ENCODE data around the gene PSMB1. TPM values are rescaled to one million over a fixed set of nuclear protein-coding genes. Genes with fewer than 3 reads are reported as not detected.

PSMB1 gene
- total RNA-seq, 2 experiments from 2014 or later = 240 to 247 TPM

- ChIA-PET POLR2A (no interaction called here), CTCF (interaction anchor here (1.0 kb wide), 1 partner anchor 19 kb away, joined by 3 read pairs; no protein-coding TSS in a partner anchor)
- Mint-ChIP-seq H3K4me1 (ENCODE audit: low read depth) (peaks cover 13% of the 10 kb centered on the region), H3K4me3 (no peak overlapping the region), H3K27ac (no peak overlapping the region), H3K36me3 (peaks cover 38% of the 10 kb centered on the region), H3K9me3 (no peaks in the 10 kb centered on the region), H3K27me3 (no peaks in the 10 kb centered on the region)
- DNase-seq = no peak
- intact Hi-C loops (cut with micrococcal nuclease) = no loop called here
Measured at GRCh38 chr6:170564936-170565530, 11.9 kb upstream of the PSMB1 start.

DNA sequence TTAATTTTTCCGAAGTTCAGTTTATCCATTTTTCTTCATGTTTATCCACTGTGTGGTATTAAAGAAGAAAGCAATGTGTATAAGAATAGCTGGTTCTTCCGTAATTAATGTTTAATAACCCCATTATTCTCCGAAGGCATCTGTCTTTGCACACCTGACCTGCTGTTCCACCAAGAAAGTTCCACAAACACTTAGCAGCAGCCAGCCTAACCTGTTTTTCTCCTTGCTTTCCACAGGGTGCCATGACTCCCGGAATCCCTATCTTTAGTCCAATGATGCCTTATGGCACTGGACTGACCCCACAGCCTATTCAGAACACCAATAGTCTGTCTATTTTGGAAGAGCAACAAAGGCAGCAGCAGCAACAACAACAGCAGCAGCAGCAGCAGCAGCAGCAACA is 8.4 kb upstream of the PSMB1 start:
- intact Hi-C loops (cut with micrococcal nuclease) = no loop called here

DNA sequence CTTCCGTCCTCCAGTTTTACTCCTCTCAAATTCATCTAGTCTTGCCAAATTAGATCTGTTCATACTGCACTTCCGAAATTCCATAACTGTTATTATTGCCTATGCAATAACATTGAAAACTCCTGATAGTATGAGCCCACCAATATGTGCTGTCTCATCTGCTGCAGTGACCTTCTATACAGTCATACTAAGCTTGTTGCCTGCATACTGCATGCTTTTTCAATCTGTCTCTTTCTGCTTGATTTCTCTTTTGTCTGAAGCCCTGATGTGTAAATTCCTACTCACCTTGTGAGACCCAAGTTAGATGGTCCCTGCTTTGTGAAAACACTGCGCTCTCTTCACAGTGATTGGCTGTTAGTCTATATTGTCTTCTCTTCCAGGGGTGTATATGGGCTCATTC is 2.2 kb upstream of the PSMB1 start:
- H3K36me3 Mint-ChIP-seq = peaks cover 23% of the 10 kb centered on the region
- H3K9me3 Mint-ChIP-seq = no peaks in the 10 kb centered on the region
- intact Hi-C loops (cut with micrococcal nuclease) = no loop called here
- DNase-seq = no peak
- CTCF ChIA-PET = no interaction called here
- no peak overlapping the region for H3K4me3 Mint-ChIP-seq
- POLR2A ChIA-PET = interaction anchor here (1.9 kb wide), 1 partner anchor 29 kb away, joined by 8 read pairs; the partner anchor contains the start of gene PDCD2
- H3K27me3 Mint-ChIP-seq = no peaks in the 10 kb centered on the region
- peaks cover 38% of the 10 kb centered on the region for H3K4me1 Mint-ChIP-seq (ENCODE audit: low read depth)
- H3K27ac Mint-ChIP-seq = no peak overlapping the region

More for the DNA sequence above, 8.4 kb upstream of the PSMB1 start:
- H3K36me3 Mint-ChIP-seq = peaks cover 41% of the 10 kb centered on the region
- ChIA-PET POLR2A (no interaction called here), CTCF (no interaction called here)
- no peaks in the 10 kb centered on the region for H3K27me3 Mint-ChIP-seq
- no peaks in the 10 kb centered on the region for H3K9me3 Mint-ChIP-seq
- DNase-seq = no peak
- peaks cover 31% of the 10 kb centered on the region for H3K4me1 Mint-ChIP-seq (ENCODE audit: low read depth)
- H3K27ac Mint-ChIP-seq = no peak overlapping the region
- no peak overlapping the region for H3K4me3 Mint-ChIP-seq

DNA sequence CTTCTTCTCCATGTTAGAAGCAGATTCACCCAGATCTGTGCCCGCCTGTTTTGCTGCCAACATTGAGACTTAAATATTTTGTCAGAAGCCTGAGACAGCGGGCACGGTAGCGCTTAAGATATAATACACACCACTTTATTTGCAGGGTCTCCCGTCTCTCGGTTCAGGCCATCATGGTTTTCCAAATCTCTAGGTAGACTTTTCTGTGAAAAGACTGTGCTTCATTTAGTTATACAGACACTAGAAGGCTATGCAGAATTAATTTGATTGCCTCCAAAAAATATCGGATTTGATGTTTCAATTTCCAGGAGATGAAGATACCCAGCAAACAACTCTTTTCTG is 1.7 kb upstream of the PSMB1 start:
- CTCF ChIA-PET = interaction anchor here (1.8 kb wide), 1 partner anchor 803 kb away, joined by 4 read pairs; the partner anchor contains the start of genes DYNLT2 and ERMARD
- DNase-seq = no peak
- Mint-ChIP-seq H3K36me3 (peaks cover 22% of the 10 kb centered on the region), H3K4me1 (ENCODE audit: low read depth) (peaks cover 40% of the 10 kb centered on the region), H3K4me3 (no peak overlapping the region), H3K27me3 (no peaks in the 10 kb centered on the region), H3K27ac (no peak overlapping the region), H3K9me3 (no peaks in the 10 kb centered on the region)
- intact Hi-C loops (cut with micrococcal nuclease) = loop anchor here (1.0 kb wide), 5 partner anchors 30 to 852 kb away; partner anchors contain the start of genes C6orf120, DYNLT2, ERMARD and FAM120B
- POLR2A ChIA-PET = no interaction called here

DNA sequence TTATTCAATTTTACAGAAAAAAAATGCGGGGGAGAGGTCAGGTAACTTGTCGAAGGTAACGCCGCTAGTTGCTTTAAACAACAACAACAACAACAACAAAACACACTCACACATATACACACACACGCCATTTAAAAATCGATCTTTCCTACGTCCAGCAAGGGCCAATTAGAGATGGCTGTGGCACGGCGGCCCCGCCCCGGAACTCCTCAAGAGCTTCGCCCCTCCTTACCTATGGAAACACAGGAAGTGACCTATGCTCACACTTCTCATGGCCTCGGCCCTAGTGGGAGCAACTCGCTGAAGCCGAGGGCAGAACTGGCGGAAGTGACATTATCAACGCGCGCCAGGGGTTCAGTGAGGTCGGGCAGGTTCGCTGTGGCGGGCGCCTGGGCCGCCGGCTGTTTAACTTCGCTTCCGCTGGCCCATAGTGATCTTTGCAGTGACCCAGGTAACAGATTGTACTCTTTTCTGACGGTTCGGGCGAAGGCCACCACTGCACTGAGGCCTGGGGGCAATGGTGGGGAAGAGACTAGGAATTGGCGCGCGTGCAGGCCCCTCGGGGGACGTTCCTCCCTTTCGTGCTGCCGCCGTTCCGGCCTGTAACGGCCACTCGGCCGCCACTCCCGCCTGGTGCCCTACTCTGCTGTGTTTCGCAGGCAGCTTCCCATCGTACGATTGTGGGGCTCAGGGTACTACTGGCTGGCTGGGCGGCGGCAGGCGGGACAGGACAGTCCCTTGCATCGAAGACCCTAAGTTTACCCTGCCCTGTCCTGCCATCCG is 1.1 kb upstream of the PSMB1 start, which contains the start of gene TBP:
TBP (plus strand) TSS at position 357 of the 783 bp plus-strand sequence. CDS start 2,661 bp downstream, outside the sequence.
- intact Hi-C loops (cut with micrococcal nuclease) = loop anchor here (1.0 kb wide), 5 partner anchors 30 to 852 kb away; partner anchors contain the start of genes C6orf120, DYNLT2, ERMARD and FAM120B
- Mint-ChIP-seq H3K4me3 (no peak within 1 kb of the TSS), H3K4me1 (ENCODE audit: low read depth) (peaks cover 40% of the 10 kb centered on the region), H3K27ac (no peak within 1 kb of the TSS), H3K36me3 (peaks cover 19% of the 10 kb centered on the region), H3K9me3 (no peaks in the 10 kb centered on the region), H3K27me3 (no peaks in the 10 kb centered on the region)
- CTCF ChIA-PET = interaction anchor here (0.6 to 2.3 kb wide), 4 partner anchors 8 to 803 kb away, joined by 3 to 12 read pairs (median 4); partner anchors contain the start of genes DYNLT2, ERMARD and PDCD2
- DNase-seq = peak; percentile 99
- POLR2A ChIA-PET = interaction anchor here (1.1 to 3.8 kb wide), 3 partner anchors 30 to 853 kb away, joined by 3 to 21 read pairs (median 5); partner anchors contain the start of genes DYNLT2, ERMARD and PDCD2

- intact Hi-C loops (cut with micrococcal nuclease) = loop anchor here (1.0 kb wide), 5 partner anchors 31 to 851 kb away; partner anchors contain the start of genes C6orf120, DYNLT2, ERMARD and FAM120B
- peaks cover 41% of the 10 kb centered on the region for H3K4me1 Mint-ChIP-seq (ENCODE audit: low read depth)
- H3K27me3 Mint-ChIP-seq = no peaks in the 10 kb centered on the region
- CTCF ChIA-PET = interaction anchor here (0.6 to 2.3 kb wide), 4 partner anchors 8 to 802 kb away, joined by 3 to 12 read pairs (median 4); partner anchors contain the start of genes DYNLT2, ERMARD and PDCD2
- no peak for DNase-seq
- POLR2A ChIA-PET = interaction anchor here (1.1 to 3.8 kb wide), 3 partner anchors 31 to 852 kb away, joined by 3 to 21 read pairs (median 5); partner anchors contain the start of genes DYNLT2, ERMARD and PDCD2
- no peak overlapping the region for H3K4me3 Mint-ChIP-seq
- no peaks in the 10 kb centered on the region for H3K9me3 Mint-ChIP-seq
- H3K27ac Mint-ChIP-seq = no peak overlapping the region
- H3K36me3 Mint-ChIP-seq = peaks cover 21% of the 10 kb centered on the region
Measured at GRCh38 chr6:170553534-170554012, 466 bp upstream of the PSMB1 start.

DNA sequence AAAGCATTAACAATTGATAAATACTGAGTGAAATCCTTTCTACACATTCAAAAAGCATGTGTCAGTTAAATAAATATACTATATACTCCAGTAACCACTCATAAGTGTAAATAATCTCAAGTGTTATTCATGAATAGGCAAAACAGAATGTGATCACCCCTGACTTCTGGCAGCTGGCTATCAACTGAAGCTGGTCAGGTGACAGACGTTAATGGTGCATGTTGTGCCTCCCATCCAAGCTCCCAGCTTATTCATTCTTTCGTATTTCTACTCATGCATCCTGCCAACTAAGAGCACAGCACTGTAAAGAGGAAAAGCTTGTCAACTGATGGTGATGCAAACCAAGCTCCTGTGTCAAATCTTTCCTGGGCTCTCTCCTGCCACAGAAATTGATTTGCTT is 7.7 kb downstream of the PSMB1 start:
- POLR2A ChIA-PET = no interaction called here
- no peak overlapping the region for H3K4me3 Mint-ChIP-seq
- H3K36me3 Mint-ChIP-seq = peaks cover 54% of the 10 kb centered on the region
- no peak for DNase-seq
- no peaks in the 10 kb centered on the region for H3K9me3 Mint-ChIP-seq
- no peak overlapping the region for H3K27ac Mint-ChIP-seq
- H3K4me1 Mint-ChIP-seq (ENCODE audit: low read depth) = peaks cover 45% of the 10 kb centered on the region
- H3K27me3 Mint-ChIP-seq = no peaks in the 10 kb centered on the region
- intact Hi-C loops (cut with micrococcal nuclease) = no loop called here
- CTCF ChIA-PET = interaction anchor here (0.7 to 1.2 kb wide), 2 partner anchors 8 to 16 kb away, joined by 3 read pairs; no protein-coding TSS in a partner anchor

- Mint-ChIP-seq H3K27ac (peak overlapping the region; percentile 51), H3K27me3 (no peaks in the 10 kb centered on the region), H3K9me3 (no peaks in the 10 kb centered on the region), H3K36me3 (peaks cover 56% of the 10 kb centered on the region), H3K4me3 (no peak overlapping the region), H3K4me1 (ENCODE audit: low read depth) (peaks cover 27% of the 10 kb centered on the region)
- intact Hi-C loops (cut with micrococcal nuclease) = no loop called here
- CTCF ChIA-PET = interaction anchor here (0.6 to 1.2 kb wide), 5 partner anchors 8 to 711 kb away, joined by 3 to 4 read pairs (median 4); no protein-coding TSS in a partner anchor
- DNase-seq = no peak
- POLR2A ChIA-PET = no interaction called here
Measured at GRCh38 chr6:170542031-170542719, 10.9 kb downstream of the PSMB1 start.

GRCh38 chr6:170537329-170537728 is 15.8 kb downstream of the PSMB1 start:
- ChIA-PET CTCF (no interaction called here), POLR2A (no interaction called here)
- no peak for DNase-seq
- Mint-ChIP-seq H3K27me3 (no peaks in the 10 kb centered on the region), H3K4me3 (no peak overlapping the region), H3K36me3 (peaks cover 50% of the 10 kb centered on the region), H3K27ac (no peak overlapping the region), H3K4me1 (ENCODE audit: low read depth) (peaks cover 19% of the 10 kb centered on the region), H3K9me3 (no peaks in the 10 kb centered on the region)
- intact Hi-C loops (cut with micrococcal nuclease) = no loop called here

- H3K36me3 Mint-ChIP-seq = peaks cover 49% of the 10 kb centered on the region
- ChIA-PET POLR2A (no interaction called here), CTCF (interaction anchor here (1.2 kb wide), 1 partner anchor 19 kb away, joined by 4 read pairs; no protein-coding TSS in a partner anchor)
- intact Hi-C loops (cut with micrococcal nuclease) = no loop called here
- no peaks in the 10 kb centered on the region for H3K27me3 Mint-ChIP-seq
- H3K9me3 Mint-ChIP-seq = no peaks in the 10 kb centered on the region
- DNase-seq = no peak
- no peak overlapping the region for H3K4me3 Mint-ChIP-seq
- no peak overlapping the region for H3K27ac Mint-ChIP-seq
- H3K4me1 Mint-ChIP-seq (ENCODE audit: low read depth) = peaks cover 15% of the 10 kb centered on the region
Measured at GRCh38 chr6:170536671-170537070, 16.4 kb downstream of the PSMB1 start.

GRCh38 chr6:170535004-170535403 is 18.1 kb downstream of the PSMB1 start:
- Mint-ChIP-seq H3K27me3 (no peaks in the 10 kb centered on the region), H3K36me3 (peaks cover 38% of the 10 kb centered on the region), H3K27ac (no peak overlapping the region), H3K4me3 (no peak overlapping the region), H3K4me1 (ENCODE audit: low read depth) (peaks cover 3% of the 10 kb centered on the region), H3K9me3 (no peaks in the 10 kb centered on the region)
- DNase-seq = no peak
- CTCF ChIA-PET = interaction anchor here (0.9 kb wide), 1 partner anchor 703 kb away, joined by 3 read pairs; no protein-coding TSS in a partner anchor
- POLR2A ChIA-PET = no interaction called here
- intact Hi-C loops (cut with micrococcal nuclease) = no loop called here
